Measurements from ENCODE around the gene SASH1. TPM values are rescaled to one million over a fixed set of nuclear protein-coding genes. Genes with fewer than 3 reads are reported as not detected.

Gene SASH1
- total and polyA plus RNA-seq, 2 of the 8 experiments (the other 6 are each of a cell fraction or from before 2014, with no cell fraction given), result 6.0 to 20.2 TPM

- H3K4me3 ChIP-seq (ENCODE audit: extremely low read depth in 1 of 4, insufficient read depth in 2 of 4, low read depth in 3 of 4, low read length in 4 of 4), result peak overlapping the region in 1 of 4 experiments; percentile 34; a peak in 2 of 8 replicates
- FAIRE-seq, result no peak
- POLR2A ChIA-PET (ENCODE audit: partially characterized antibody), result interaction anchor here (1.1 kb wide), 1 partner anchor 12 kb away, joined by 3 read pairs; no protein-coding TSS in a partner anchor
Observed at GRCh38 chr6:148345176-148345575, 2.5 kb downstream of the SASH1 start.

More at GRCh38 chr6:148345176-148345575, 2.5 kb downstream of the SASH1 start:
- no peak overlapping the region for H2AK5ac ChIP-seq (ENCODE audit: low read depth, low read length)
- no peaks in the 10 kb centered on the region; the same call in 1 of the 2 replicates for H3K79me1 ChIP-seq (ENCODE audit: low read depth, low read length)
- no peak overlapping the region for H3K18ac ChIP-seq (ENCODE audit: extremely low read depth, low read length)
- H2BK5ac ChIP-seq (ENCODE audit: low read depth, low read length), result no peak overlapping the region
- WGBS, 2 experiments (ENCODE audit: extremely low coverage in 1 of 2, insufficient coverage in 1 of 2, insufficient read length in 1 of 2, insufficient replicate concordance in 2 of 2, low coverage in 1 of 2, low lambda C conversion rate in 2 of 2, missing lambda C conversion rate in 1 of 2), result 65% methylated on average over 1 of the region's 1 CpG; no CpG with 5 or more reads in 1 of the 2 experiments
- H3K79me2 ChIP-seq (ENCODE audit: control insufficient read depth in 1 of 2, insufficient read depth in 2 of 2, low read length in 2 of 2), result peaks cover 0 to 53% of the 10 kb centered on the region in 2 experiments; a peak in 2 of 4 replicates
- H2BK20ac ChIP-seq (ENCODE audit: low read length), result no peak overlapping the region
- no peak overlapping the region for H3K9ac ChIP-seq (replicated peaks in 1 of 4; ENCODE audit: extremely low read depth in 1 of 4, low read depth in 3 of 4, low read length in 3 of 4)
- no peaks in the 10 kb centered on the region for H4K20me1 ChIP-seq (replicated peaks in 1 of 2; ENCODE audit: control insufficient read depth in 1 of 2, insufficient read depth in 2 of 2, low read length in 2 of 2)
- H3K56ac ChIP-seq (replicated peaks; ENCODE audit: insufficient read length, low read depth, low read length), result no peak overlapping the region
- H2BK15ac ChIP-seq (ENCODE audit: low read length), result no peak overlapping the region
- H3K14ac ChIP-seq (ENCODE audit: insufficient read length), result no peak overlapping the region
- no peak overlapping the region for H3K23ac ChIP-seq (ENCODE audit: insufficient read length)
- no peak for TF ChIP-seq EP300 (IDR thresholded peaks at IDR 0.05; ENCODE audit: borderline replicate concordance in 1 of 2, low read depth in 2 of 2, low read length in 2 of 2)
- TF ChIP-seq FOSL1 (IDR thresholded peaks at IDR 0.05; ENCODE audit: insufficient read depth, low read depth, low read length), result no peak
- TF ChIP-seq CREB1 (IDR thresholded peaks at IDR 0.05), result no peak
- no peak for TF ChIP-seq JUND (IDR thresholded peaks at IDR 0.05; ENCODE audit: low read length)
- TF ChIP-seq EGR1 (IDR thresholded peaks at IDR 0.05; ENCODE audit: borderline replicate concordance, low read depth, low read length), result no peak
- no peak for TF ChIP-seq NRF1 (IDR thresholded peaks at IDR 0.05; ENCODE audit: low read depth, low read length)
- TF ChIP-seq BRCA1 (IDR thresholded peaks at IDR 0.05; ENCODE audit: low read depth, low read length), result no peak
- no peak for TF ChIP-seq CHD2 (IDR thresholded peaks at IDR 0.05; ENCODE audit: low read length)
- no peak overlapping the region for H4K8ac ChIP-seq (ENCODE audit: extremely low read depth, insufficient read depth, low read length)
- H3K4me2 ChIP-seq (ENCODE audit: insufficient read depth in 1 of 2, low read depth in 2 of 2, low read length in 2 of 2), result peak overlapping the region; percentile 27 to 65; a peak in 3 of 4 replicates
- no peak overlapping the region for H3K4ac ChIP-seq (replicated peaks; ENCODE audit: insufficient read length, low read depth, low read length)
- no peak overlapping the region for H3K27ac ChIP-seq (ENCODE audit: low read depth, low read length)
- no peak overlapping the region for H2AFZ ChIP-seq (ENCODE audit: low read length)
- no peak overlapping the region for H2BK120ac ChIP-seq (replicated peaks; ENCODE audit: low read depth, low read length)
- H4K5ac ChIP-seq (ENCODE audit: insufficient read length, low read depth, low read length), result no peak overlapping the region
- peaks cover 7% of the 10 kb centered on the region for H3K23me2 ChIP-seq (ENCODE audit: low read depth, low read length)
- DNase-seq (ENCODE audit: low read depth in 1 of 2, low spot score in 2 of 2), result no peak
- no peak overlapping the region for H2BK12ac ChIP-seq (ENCODE audit: low read depth, low read length)
- CTCF ChIA-PET (ENCODE audit: partially characterized antibody), result interaction anchor here (0.6 to 1.4 kb wide), 2 partner anchors 44 to 118 kb away, joined by 3 to 5 read pairs; no protein-coding TSS in a partner anchor
- H3K4me1 ChIP-seq (replicated peaks in 1 of 4; ENCODE audit: control insufficient read depth in 3 of 4, insufficient read depth in 4 of 4, low read length in 3 of 4), result peaks cover 11 to 34% (median 24%) of the 10 kb centered on the region in 4 experiments
- H4K91ac ChIP-seq (replicated peaks; ENCODE audit: insufficient read length, low read length), result no peak overlapping the region
- H3K36me3 ChIP-seq (ENCODE audit: control insufficient read depth in 2 of 4, insufficient read depth in 4 of 4, low read length in 3 of 4), result no peaks in the 10 kb centered on the region
- H3K9me3 ChIP-seq (ENCODE audit: insufficient read depth in 2 of 2, low read depth in 1 of 2, low read length in 1 of 2), result no peaks in the 10 kb centered on the region
- H3K27me3 ChIP-seq (replicated peaks in 1 of 4; ENCODE audit: control insufficient read depth in 3 of 4, extremely low read depth in 1 of 4, insufficient read depth in 3 of 4, low read length in 3 of 4), result no peaks in the 10 kb centered on the region

Data from H1 (cell line).